Colonic mucosa (tissue), 4 donors: Measurements from ENCODE around the gene GJD2. TPM values are rescaled to one million over a fixed set of nuclear protein-coding genes. Genes with fewer than 3 reads are reported as not detected.

Experiments used
- DNase-seq: peaks from one replicate; pipeline ENCODE4 v3.0.0-alpha.2; 2020
- H3K27ac ChIP-seq: fragments of 200-600 bp; one replicate; pipeline ENCODE4 v1.8.0; 2021
- H3K27me3 ChIP-seq: fragments of 200-600 bp; one replicate; pipeline ENCODE4 v1.8.0; 2021
- H3K36me3 ChIP-seq: fragments of 200-600 bp; one replicate; pipeline ENCODE4 v1.8.0; 2021
- H3K4me1 ChIP-seq: fragments of 200-600 bp; one replicate; pipeline ENCODE4 v1.8.0; 2021; ENCODE audit warnings: mild to moderate bottlenecking
- H3K4me3 ChIP-seq: fragments of 200-600 bp; one replicate; pipeline ENCODE4 v1.8.0; 2021
- H3K9ac ChIP-seq, 2 donors: one replicate each; pipeline ENCODE4 v1.7.0; 2013; ENCODE audit warnings: control low read depth in 2 of 2, low read depth in 2 of 2, low read length in 2 of 2
- H3K9me3 ChIP-seq: fragments of 200-600 bp; one replicate; pipeline ENCODE4 v1.8.0; 2021
- intact Hi-C: fragments of 100-400 bp; cut with DNase I; formaldehyde crosslinking; loops from one replicate; pipeline ENCODE4 v1.14.1; 2022
- total RNA-seq, 2 donors: library from RNA; stranded (reverse); fragmentation: NEBNext Ultra II Directional in 1 of 2; extraction: Animal tissue kit (Norgen Biotek cat#: 25700) in 1 of 2; gene quantifications; one replicate each; pipeline ENCODE4 v1.2.1, GENCODE V29; 2021
- TF ChIP-seq, protein P1 (sequence below): fragments of 200-600 bp; IDR thresholded peaks from one replicate; pipeline ENCODE4 v1.8.0; 2022; ENCODE audit warnings: antibody characterized with exemption, mild to moderate bottlenecking
- donor health status: healthy.
- donor health status: DM: no; HTN: no; CAD: no.
- donor health status: DM: no; HTN: no; CAD: no.

Gene GJD2
- total RNA-seq, 2 donors from 2014 or later: not detected

DNA sequence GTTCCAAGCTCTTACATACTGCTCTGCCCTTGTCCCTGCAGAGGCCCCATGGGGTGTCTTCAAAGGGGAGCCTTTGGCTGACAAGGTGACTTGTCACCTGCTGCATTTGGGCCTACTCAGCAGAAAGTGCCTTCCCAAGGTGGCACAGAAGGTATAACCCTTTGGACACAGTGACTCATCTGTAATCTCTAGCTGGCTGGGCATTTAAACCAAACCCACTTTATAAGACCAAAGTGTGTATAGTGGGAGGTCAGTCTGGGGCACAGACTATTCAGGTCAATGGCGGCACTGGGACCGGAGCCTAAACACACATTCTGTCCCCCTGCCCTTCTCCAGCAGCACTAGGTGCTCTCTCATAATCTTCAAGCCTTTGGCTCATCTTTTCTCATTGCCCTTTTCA is 35.1 kb downstream of the GJD2 start:
- H3K9me3 ChIP-seq: no peaks in the 10 kb centered on the region
- intact Hi-C loops: no loop called here
- no peaks in the 10 kb centered on the region for H3K4me1 ChIP-seq
- no peaks in the 10 kb centered on the region for H3K36me3 ChIP-seq
- no peak for DNase-seq
- H3K4me3 ChIP-seq: no peak overlapping the region
- TF ChIP-seq, protein P1, sequence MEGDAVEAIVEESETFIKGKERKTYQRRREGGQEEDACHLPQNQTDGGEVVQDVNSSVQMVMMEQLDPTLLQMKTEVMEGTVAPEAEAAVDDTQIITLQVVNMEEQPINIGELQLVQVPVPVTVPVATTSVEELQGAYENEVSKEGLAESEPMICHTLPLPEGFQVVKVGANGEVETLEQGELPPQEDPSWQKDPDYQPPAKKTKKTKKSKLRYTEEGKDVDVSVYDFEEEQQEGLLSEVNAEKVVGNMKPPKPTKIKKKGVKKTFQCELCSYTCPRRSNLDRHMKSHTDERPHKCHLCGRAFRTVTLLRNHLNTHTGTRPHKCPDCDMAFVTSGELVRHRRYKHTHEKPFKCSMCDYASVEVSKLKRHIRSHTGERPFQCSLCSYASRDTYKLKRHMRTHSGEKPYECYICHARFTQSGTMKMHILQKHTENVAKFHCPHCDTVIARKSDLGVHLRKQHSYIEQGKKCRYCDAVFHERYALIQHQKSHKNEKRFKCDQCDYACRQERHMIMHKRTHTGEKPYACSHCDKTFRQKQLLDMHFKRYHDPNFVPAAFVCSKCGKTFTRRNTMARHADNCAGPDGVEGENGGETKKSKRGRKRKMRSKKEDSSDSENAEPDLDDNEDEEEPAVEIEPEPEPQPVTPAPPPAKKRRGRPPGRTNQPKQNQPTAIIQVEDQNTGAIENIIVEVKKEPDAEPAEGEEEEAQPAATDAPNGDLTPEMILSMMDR: no peak
- no peak overlapping the region for H3K27ac ChIP-seq
- no peak overlapping the region for H3K9ac ChIP-seq
- H3K27me3 ChIP-seq: no peaks in the 10 kb centered on the region

DNA sequence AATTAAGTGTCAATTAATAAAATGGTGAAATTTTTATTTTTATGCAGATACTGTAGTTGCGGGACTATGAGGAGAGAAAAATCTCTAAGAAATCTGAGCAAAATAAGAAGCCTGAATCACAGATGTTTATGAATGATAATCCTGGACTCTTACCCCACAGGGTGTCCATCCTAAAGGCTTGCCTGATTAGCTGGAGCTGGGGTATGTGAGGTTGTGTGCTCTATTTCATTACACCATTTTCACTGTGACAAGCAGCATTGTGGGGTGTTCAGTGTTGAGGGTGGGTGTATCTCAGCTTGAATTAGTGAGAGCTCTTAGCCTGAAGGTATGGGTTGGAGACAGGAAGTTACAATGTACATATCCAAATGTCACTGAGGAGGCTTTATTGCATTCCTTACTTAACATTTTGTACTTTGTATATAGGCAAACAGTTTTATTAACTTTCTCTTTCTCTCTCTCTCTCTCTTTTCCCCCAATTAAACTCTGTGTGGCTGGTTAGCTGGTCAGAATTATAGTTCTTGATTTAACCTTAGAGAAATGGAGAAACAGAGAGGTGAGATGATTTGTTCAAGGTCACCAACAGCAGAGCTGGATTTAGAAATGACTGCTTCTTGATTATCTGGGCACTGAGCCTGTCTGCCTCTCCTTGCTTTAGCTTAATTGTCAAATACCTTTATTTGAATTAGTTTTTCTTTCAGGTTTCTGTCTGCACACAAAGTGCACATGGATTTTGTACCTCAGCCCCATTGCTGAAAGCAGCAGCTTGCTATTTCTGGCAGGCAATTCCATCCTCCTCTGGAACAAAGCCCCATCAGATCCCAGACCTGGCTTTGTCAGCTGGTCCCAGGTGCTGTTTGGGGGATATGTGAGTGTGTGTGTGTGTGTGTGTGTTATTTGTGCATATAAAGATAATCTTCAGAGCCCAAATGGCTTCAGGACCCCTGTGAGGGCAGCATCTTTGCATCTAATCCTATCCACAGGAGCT is 35.8 kb downstream of the GJD2 start:
- H3K9ac ChIP-seq: no peak overlapping the region
- H3K9me3 ChIP-seq: no peaks in the 10 kb centered on the region
- no peaks in the 10 kb centered on the region for H3K27me3 ChIP-seq
- TF ChIP-seq, protein P1: no peak
- H3K4me3 ChIP-seq: no peak overlapping the region
- no peak overlapping the region for H3K27ac ChIP-seq
- no peaks in the 10 kb centered on the region for H3K4me1 ChIP-seq
- DNase-seq: no peak
- H3K36me3 ChIP-seq: no peaks in the 10 kb centered on the region
- intact Hi-C loops: no loop called here

DNA sequence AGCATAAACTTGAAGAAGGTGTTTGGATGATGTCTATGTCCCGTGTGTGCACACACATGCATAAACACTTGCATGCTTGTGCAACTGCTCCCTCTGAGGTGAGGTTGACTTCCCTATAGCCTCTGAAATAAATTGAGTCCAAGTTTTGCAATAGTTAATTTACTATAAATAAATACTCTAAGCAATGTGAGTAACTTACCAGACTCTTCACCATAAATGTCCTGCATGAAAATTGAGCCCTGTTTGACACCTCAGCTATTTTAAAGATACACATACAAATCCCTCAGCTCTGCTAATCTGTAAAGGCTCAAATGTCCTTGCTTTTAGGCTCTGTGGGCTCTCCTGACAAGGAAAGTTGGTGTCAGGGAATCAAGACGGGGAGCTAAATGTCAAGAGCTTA is 37.1 kb downstream of the GJD2 start:
- H3K27ac ChIP-seq: no peak overlapping the region
- H3K36me3 ChIP-seq: no peaks in the 10 kb centered on the region
- H3K4me1 ChIP-seq: no peaks in the 10 kb centered on the region
- intact Hi-C loops: no loop called here
- no peaks in the 10 kb centered on the region for H3K27me3 ChIP-seq
- no peak for DNase-seq
- no peaks in the 10 kb centered on the region for H3K9me3 ChIP-seq
- TF ChIP-seq, protein P1: no peak
- no peak overlapping the region for H3K4me3 ChIP-seq
- no peak overlapping the region for H3K9ac ChIP-seq

DNA sequence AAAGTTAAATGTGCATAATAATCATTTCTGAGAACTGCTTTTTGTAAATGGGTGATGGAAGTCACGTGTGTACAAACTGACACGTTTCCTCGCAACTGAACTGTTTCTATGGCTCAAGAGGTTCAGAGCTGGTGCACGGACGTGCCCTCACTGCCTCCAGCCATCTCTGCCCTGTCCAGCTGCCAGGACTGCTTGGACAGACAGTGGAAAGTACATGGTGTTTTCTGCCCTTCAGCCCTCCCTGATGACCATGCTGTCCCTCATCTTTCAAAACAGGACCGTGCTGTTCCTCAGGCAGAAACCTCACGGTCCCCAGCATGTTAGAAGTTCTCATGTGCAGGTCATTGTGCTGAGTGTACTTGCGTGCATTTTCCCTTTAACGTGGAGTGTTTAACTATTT is 38.7 kb downstream of the GJD2 start:
- no peaks in the 10 kb centered on the region for H3K27me3 ChIP-seq
- H3K4me3 ChIP-seq: no peak overlapping the region
- no peak overlapping the region for H3K27ac ChIP-seq
- H3K9ac ChIP-seq: no peak overlapping the region
- no peaks in the 10 kb centered on the region for H3K9me3 ChIP-seq
- intact Hi-C loops: no loop called here
- no peaks in the 10 kb centered on the region for H3K4me1 ChIP-seq
- no peaks in the 10 kb centered on the region for H3K36me3 ChIP-seq
- TF ChIP-seq, protein P1: no peak
- no peak for DNase-seq

DNA sequence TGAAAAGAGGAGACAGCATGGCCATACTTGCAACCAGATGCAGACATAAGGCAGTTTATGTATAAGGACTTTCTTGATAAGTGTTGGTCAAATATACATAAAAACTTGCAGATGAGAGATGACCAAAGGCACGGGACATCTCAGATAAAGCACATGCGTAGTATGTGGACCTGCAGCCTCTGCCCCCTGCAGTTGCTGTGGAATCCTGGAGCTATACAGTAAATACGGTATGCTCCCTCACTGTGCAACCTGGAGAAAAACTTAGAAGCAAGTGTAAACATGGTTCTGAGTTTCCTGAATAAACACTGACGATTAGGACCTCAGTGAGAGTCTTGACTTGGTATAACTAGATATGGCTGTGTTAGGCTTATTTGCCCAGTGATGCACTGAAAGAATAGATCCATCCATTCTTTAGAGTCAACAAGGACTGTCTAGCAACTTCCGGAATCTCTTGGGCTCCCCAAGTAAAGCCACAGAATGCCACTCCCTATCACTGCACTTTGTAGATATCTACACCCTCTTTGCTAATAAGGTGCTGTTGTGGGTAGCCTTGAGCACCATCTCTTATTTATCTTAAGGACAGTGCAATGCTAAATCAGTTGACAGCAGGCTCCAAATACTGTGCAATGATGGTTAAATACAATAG is 40.2 kb downstream of the GJD2 start:
- H3K9ac ChIP-seq: no peak overlapping the region
- H3K27me3 ChIP-seq: no peaks in the 10 kb centered on the region
- H3K27ac ChIP-seq: no peak overlapping the region
- no peaks in the 10 kb centered on the region for H3K4me1 ChIP-seq
- H3K36me3 ChIP-seq: no peaks in the 10 kb centered on the region
- no peak for DNase-seq
- no peak overlapping the region for H3K4me3 ChIP-seq
- intact Hi-C loops: no loop called here
- no peaks in the 10 kb centered on the region for H3K9me3 ChIP-seq
- TF ChIP-seq, protein P1: no peak
